GM10248 (cell line): ENCODE data around the gene NDUFA6.

Experiments used
- CTCF ChIA-PET: fragments of 300-600 bp; sonication (Branson Sonifier 250); formaldehyde crosslinking; extraction: SDS; loops from one replicate; lab custom pipeline; 2021; ENCODE audit warnings: antibody characterized with exemption; lab: Yijun Ruan, JAX
- POLR2A ChIA-PET: fragments of 350-650 bp; sonication (Branson Sonifier 250); formaldehyde crosslinking; extraction: SDS; loops from one replicate; lab custom pipeline; 2020; ENCODE audit warnings: antibody characterized with exemption; lab: Yijun Ruan, JAX
- DNase-seq: peaks from one replicate; pipeline ENCODE4 v3.0.0; 2012; ENCODE audit errors: extremely low spot score
- TF ChIP-seq, protein P1 (sequence below): IDR thresholded peaks from 2 replicates; pipeline ENCODE4 v1.5.1; 2012; ENCODE audit warnings: mild to moderate bottlenecking, low read depth; ENCODE audit errors: extremely low read depth, missing control alignments, control extremely low read depth

NDUFA6 gene

DNA sequence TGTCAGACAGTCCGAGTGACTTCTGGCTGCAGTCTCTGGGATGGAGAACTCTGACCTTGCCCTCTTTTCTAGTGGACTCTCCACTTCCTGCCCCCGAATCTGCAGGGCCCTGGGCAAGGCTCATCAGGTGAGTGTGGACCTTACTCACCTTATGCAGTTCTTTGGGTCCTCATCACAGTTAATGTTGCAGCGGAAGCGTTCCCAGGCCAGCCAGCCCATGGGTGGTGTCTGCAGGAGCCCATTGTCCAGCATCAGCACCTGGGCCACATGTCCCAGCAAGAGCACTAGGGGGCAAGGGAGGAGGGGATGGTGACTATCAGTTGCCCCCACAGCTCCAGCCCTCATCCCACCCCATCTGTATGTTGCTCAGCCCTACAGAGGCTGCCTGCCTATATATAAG lies 22.3 kb downstream of the NDUFA6 start:
- CTCF ChIA-PET: interaction anchor here (1.3 to 2.0 kb wide), 2 partner anchors 10 to 23 kb away, joined by 4 to 10 read pairs; partner anchors contain the start of gene SMDT1
- TF ChIP-seq, protein P1, sequence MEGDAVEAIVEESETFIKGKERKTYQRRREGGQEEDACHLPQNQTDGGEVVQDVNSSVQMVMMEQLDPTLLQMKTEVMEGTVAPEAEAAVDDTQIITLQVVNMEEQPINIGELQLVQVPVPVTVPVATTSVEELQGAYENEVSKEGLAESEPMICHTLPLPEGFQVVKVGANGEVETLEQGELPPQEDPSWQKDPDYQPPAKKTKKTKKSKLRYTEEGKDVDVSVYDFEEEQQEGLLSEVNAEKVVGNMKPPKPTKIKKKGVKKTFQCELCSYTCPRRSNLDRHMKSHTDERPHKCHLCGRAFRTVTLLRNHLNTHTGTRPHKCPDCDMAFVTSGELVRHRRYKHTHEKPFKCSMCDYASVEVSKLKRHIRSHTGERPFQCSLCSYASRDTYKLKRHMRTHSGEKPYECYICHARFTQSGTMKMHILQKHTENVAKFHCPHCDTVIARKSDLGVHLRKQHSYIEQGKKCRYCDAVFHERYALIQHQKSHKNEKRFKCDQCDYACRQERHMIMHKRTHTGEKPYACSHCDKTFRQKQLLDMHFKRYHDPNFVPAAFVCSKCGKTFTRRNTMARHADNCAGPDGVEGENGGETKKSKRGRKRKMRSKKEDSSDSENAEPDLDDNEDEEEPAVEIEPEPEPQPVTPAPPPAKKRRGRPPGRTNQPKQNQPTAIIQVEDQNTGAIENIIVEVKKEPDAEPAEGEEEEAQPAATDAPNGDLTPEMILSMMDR: no peak
- POLR2A ChIA-PET: no interaction called here
- DNase-seq: no peak

DNA sequence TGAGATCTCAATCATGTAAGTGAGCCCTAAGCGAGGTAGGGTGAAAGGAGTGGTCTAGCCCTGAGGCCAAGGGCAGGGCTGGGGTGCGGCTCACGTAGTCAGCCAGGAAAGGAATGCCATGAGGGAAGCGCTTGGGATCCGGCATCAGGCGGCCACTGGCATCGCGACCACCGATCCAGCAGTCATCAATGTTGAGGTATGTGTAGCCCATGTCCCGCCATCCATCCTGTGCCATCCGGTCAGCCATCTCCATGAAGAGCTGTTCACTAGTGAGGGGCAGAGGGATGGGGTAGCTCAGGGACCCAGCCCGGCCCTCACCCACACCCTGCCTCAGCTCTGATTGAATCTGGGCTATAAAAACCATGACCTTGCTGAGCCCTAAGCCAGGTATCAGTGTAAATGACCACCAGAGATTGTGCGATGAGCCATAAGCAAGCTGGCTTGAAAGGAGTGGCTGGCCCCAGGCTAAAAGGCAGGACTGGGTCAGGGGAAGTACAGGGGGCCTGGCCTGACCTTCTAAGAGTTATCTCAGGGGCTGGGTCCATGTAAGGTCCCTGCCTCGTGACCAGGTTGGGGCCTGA lies 22.8 kb downstream of the NDUFA6 start:
- POLR2A ChIA-PET: no interaction called here
- TF ChIP-seq, protein P1: no peak

DNA sequence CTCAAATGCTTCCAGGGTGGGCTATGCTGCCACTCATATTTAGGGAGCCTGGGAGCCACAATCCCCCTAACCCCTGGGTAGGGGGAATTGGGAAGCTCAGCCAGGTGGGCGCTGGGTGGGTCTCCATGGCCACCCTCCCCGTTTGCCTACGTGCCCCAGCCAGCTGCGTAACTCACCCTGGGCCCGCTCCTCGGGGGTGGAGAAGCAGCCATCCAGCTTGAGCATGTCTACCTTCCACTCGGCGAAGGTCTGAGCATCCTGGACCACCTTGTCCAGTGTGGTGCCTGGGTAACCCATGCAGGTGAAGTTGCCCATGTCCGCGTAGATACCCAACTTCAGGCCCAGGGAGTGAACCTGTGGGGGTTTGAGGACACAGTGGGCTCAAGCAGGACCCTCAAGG lies 23.6 kb downstream of the NDUFA6 start:
- ChIA-PET CTCF (no interaction called here), POLR2A (no interaction called here)
- DNase-seq: no peak
- TF ChIP-seq, protein P1: no peak

More for the DNA sequence above, 22.8 kb downstream of the NDUFA6 start:
- CTCF ChIA-PET: interaction anchor here (1.3 kb wide), 1 partner anchor 23 kb away, joined by 4 read pairs; no protein-coding TSS in a partner anchor
- DNase-seq: no peak

GRCh38 chr22:42066126-42066761 lies 24.3 kb downstream of the NDUFA6 start:
- ChIA-PET CTCF (no interaction called here), POLR2A (no interaction called here)
- TF ChIP-seq, protein P1: no peak
- DNase-seq: no peak

DNA sequence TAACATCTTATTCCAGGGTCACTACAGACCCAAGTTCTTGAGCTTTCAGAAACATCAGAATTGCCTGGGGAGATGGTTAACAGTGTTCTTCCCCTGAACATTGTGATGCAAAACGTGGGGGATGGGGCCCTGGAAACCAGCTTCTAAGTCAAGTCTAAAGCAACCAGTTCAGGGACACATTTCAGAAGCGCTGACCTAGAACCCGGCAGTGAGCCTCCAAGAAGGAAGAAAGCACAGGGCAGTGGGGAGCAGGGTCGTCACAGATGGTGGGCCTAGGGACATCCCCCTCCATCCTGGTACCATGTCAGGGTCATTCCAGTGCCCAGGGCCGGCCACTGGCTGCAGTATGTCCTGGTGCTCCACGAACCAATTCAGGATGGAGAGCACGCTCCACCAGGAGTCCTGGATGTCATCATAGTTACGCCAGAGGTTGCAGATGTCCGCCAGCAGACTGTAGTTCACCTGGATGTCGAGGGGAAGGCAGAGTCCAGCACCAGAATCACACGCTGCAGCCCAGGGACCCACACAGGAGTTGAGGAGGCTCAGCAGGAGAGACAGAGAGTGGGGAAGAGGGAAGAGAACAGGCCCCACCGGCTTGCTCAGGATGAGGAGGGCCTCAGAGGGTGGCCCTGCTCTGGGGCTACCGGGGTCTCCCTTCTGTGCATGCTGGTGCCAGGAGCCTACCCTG lies 25.0 kb downstream of the NDUFA6 start:
- ChIA-PET POLR2A (no interaction called here), CTCF (interaction anchor here (1.2 kb wide), 1 partner anchor 11 kb away, joined by 3 read pairs; no protein-coding TSS in a partner anchor)
- TF ChIP-seq, protein P1: no peak
- DNase-seq: no peak

GRCh38 chr22:42064629-42065028 lies 25.9 kb downstream of the NDUFA6 start:
- ChIA-PET CTCF (interaction anchor here (1.2 kb wide), 1 partner anchor 10 kb away, joined by 3 read pairs; no protein-coding TSS in a partner anchor), POLR2A (no interaction called here)
- DNase-seq: no peak
- TF ChIP-seq, protein P1: no peak
